HCT116 (cell line): ENCODE measurements around the gene ZNRF3. TPM values are rescaled to one million over a fixed set of nuclear protein-coding genes. Genes with fewer than 3 reads are reported as not detected.

Source experiments
- ATAC-seq: fragments of 200-7000 bp; cut with Tn5 transposase; 2 replicates; pipeline ENCODE4 v1.9.1; 2020; ENCODE audit warnings: mild to moderate bottlenecking, moderate library complexity
- BruUV-seq: library from RNA; stranded (reverse); fragments of 400-500 nt; replicated peaks from 2 replicates; lab custom pipeline; 2021; lab: Mats Ljungman, UMichigan
- CTCF ChIA-PET: fragments of 300-600 bp; sonication (Branson Sonifier 250); formaldehyde crosslinking; loops from one replicate; lab custom pipeline; 2021; ENCODE audit warnings: antibody characterized with exemption; lab: Charles Lee
- POLR2A ChIA-PET: fragments of 300-600, 350-600 bp; sonication (Branson Sonifier 250); formaldehyde crosslinking; loops from one replicate; lab custom pipeline; 2021; ENCODE audit warnings: antibody characterized with exemption; lab: Charles Lee
- RAD21 ChIA-PET, 2 experiments: fragments of 300-600 bp; sonication (Branson Sonifier 250); formaldehyde crosslinking; loops; one replicate each; lab custom pipeline; 2023; ENCODE audit warnings: low total read pairs in 2 of 2; ENCODE audit not compliant: uncharacterized antibody in 2 of 2, unreplicated experiment in 2 of 2, low non-redundant PET in 1 of 2; lab: Charles Lee
- DNase-seq: peaks from one replicate; pipeline ENCODE4 v3.0.0-alpha.2; 2010; ENCODE audit warnings: low read depth, low spot score
- H2AFZ ChIP-seq: fragments of 200-600 bp; shearing (Covaris generic), sonication (generic); 2 replicates; pipeline ENCODE4 v1.6.1; 2017; ENCODE audit warnings: low read depth, mixed run types, mixed read lengths, antibody characterized with exemption, low read length; ENCODE audit not compliant: poor library complexity, severe bottlenecking
- H3K27ac ChIP-seq: 2 replicates; pipeline ENCODE4 v1.5.1; 2012; ENCODE audit warnings: low read depth, low read length
- H3K27me3 ChIP-seq: fragments of 200-600 bp; sonication (generic); 2 replicates; pipeline ENCODE4 v1.6.1; 2016; ENCODE audit warnings: mixed run types, low read length, mixed read lengths; ENCODE audit not compliant: insufficient read depth
- H3K36me3 ChIP-seq, 2 experiments: fragments of 200-500 bp in 1 of 2; fragments of 200-600 bp in 1 of 2; sonication (Bioruptor generic) in 1 of 2; sonication (generic) in 1 of 2; 2 replicates each; pipeline versions ENCODE4 v1.5.1 to v1.6.1; 2014 to 2016; ENCODE audit warnings: low read length in 2 of 2, inconsistent platforms in 1 of 2, mixed read lengths in 1 of 2, mixed run types in 1 of 2; ENCODE audit not compliant: insufficient read depth in 2 of 2, control insufficient read depth in 1 of 2
- H3K4me1 ChIP-seq, 2 experiments: fragments of 200-600 bp in 1 of 2; sonication (generic) in 1 of 2; 2 replicates each; pipeline versions ENCODE4 v1.5.1 to v1.6.1; 2012 to 2017; ENCODE audit warnings: low read length in 2 of 2, inconsistent platforms in 1 of 2, mild to moderate bottlenecking in 1 of 2, mixed read lengths in 1 of 2, mixed run types in 1 of 2, moderate library complexity in 1 of 2; ENCODE audit not compliant: insufficient read depth in 2 of 2, control insufficient read depth in 1 of 2
- H3K4me2 ChIP-seq: fragments of 200-600 bp; sonication (generic); 2 replicates; pipeline ENCODE4 v1.6.1; 2017; ENCODE audit warnings: mixed run types, low read length, mixed read lengths
- H3K4me3 ChIP-seq, 2 experiments: fragments of 200-600 bp in 1 of 2; sonication (generic) in 1 of 2; replicated peaks in 1 of 2; 2 replicates each; pipeline ENCODE4 v1.5.1; 2011 to 2016; ENCODE audit warnings: low read length in 2 of 2, control low read depth in 1 of 2, low read depth in 1 of 2, mild to moderate bottlenecking in 1 of 2, mixed read lengths in 1 of 2, mixed run types in 1 of 2
- H3K79me2 ChIP-seq: fragments of 200-600 bp; sonication (generic); 2 replicates; pipeline ENCODE4 v1.6.1; 2017; ENCODE audit warnings: mild to moderate bottlenecking, mixed run types, low read length, moderate library complexity, mixed read lengths; ENCODE audit not compliant: insufficient read depth
- H3K9ac ChIP-seq: fragments of 200-600 bp; sonication (generic); 2 replicates; pipeline ENCODE4 v1.6.1; 2016; ENCODE audit warnings: low read length, mixed read lengths
- H3K9me2 ChIP-seq: fragments of 200-600 bp; sonication (generic), shearing (Covaris generic); 2 replicates; pipeline ENCODE4 v1.6.1; 2017; ENCODE audit warnings: mixed run types, mild to moderate bottlenecking, moderate library complexity; ENCODE audit not compliant: insufficient read depth
- H3K9me3 ChIP-seq, 2 experiments: fragments of 200-500 bp in 1 of 2; fragments of 200-600 bp in 1 of 2; sonication (Bioruptor generic) in 1 of 2; sonication (generic) in 1 of 2; 2 replicates each; pipeline ENCODE4 v1.6.1; 2014 to 2017; ENCODE audit warnings: low read length in 2 of 2, mixed read lengths in 2 of 2, inconsistent platforms in 1 of 2, low read depth in 1 of 2, mild to moderate bottlenecking in 1 of 2, mixed run types in 1 of 2, moderate library complexity in 1 of 2; ENCODE audit not compliant: control insufficient read depth in 1 of 2, insufficient read depth in 1 of 2
- H4K20me1 ChIP-seq: fragments of 200-600 bp; sonication (generic), shearing (Covaris generic); 2 replicates; pipeline ENCODE4 v1.6.1; 2017; ENCODE audit warnings: mixed run types, mild to moderate bottlenecking, moderate library complexity; ENCODE audit not compliant: insufficient read depth
- ATF3 ChIP-seq: IDR thresholded peaks from 2 replicates; pipeline ENCODE4 v1.6.1; 2012
- CBX3 ChIP-seq: IDR thresholded peaks from 2 replicates; pipeline ENCODE4 v1.6.1; 2012; ENCODE audit warnings: low read depth
- CEBPB ChIP-seq: IDR thresholded peaks from 2 replicates; pipeline ENCODE4 v1.6.1; 2012; ENCODE audit warnings: low read depth
- EGR1 ChIP-seq: IDR thresholded peaks from 2 replicates; pipeline ENCODE4 v1.6.1; 2012; ENCODE audit warnings: low read depth
- EZH2 ChIP-seq: fragments of 200-600 bp; sonication (generic); IDR thresholded peaks from 2 replicates; pipeline ENCODE4 v1.6.1; 2017; ENCODE audit warnings: antibody characterized with exemption, mixed run types
- EZH2phosphoT487 ChIP-seq: fragments of 200-600 bp; IDR thresholded peaks from 2 replicates; pipeline ENCODE4 v1.6.1; 2018; ENCODE audit warnings: antibody characterized with exemption, borderline replicate concordance
- JUND ChIP-seq: IDR thresholded peaks from 2 replicates; pipeline ENCODE4 v1.6.1; 2012
- MAX ChIP-seq: IDR thresholded peaks from 2 replicates; pipeline ENCODE4 v1.6.1; 2012
- POLR2A ChIP-seq: IDR thresholded peaks from 2 replicates; pipeline ENCODE4 v1.7.0; 2011; ENCODE audit warnings: borderline replicate concordance; ENCODE audit not compliant: insufficient read depth, insufficient read length; ENCODE audit errors: extremely low read depth
- RAD21 ChIP-seq: IDR thresholded peaks from 2 replicates; pipeline ENCODE4 v1.6.1; 2012; ENCODE audit warnings: low read depth, mild to moderate bottlenecking
- SP1 ChIP-seq: IDR thresholded peaks from 2 replicates; pipeline ENCODE4 v1.6.1; 2012; ENCODE audit warnings: low read depth
- SRF ChIP-seq: IDR thresholded peaks from 2 replicates; pipeline ENCODE4 v1.6.1; 2012; ENCODE audit warnings: low read depth
- TCF7L2 ChIP-seq: IDR thresholded peaks from 2 replicates; pipeline ENCODE4 v1.7.0; 2011; ENCODE audit warnings: borderline replicate concordance, inconsistent platforms; ENCODE audit not compliant: insufficient read depth, insufficient read length; ENCODE audit errors: extremely low read depth
- ZBTB33 ChIP-seq: IDR thresholded peaks from 2 replicates; pipeline ENCODE4 v1.6.1; 2011; ENCODE audit warnings: mild to moderate bottlenecking, low read length, moderate library complexity; ENCODE audit not compliant: insufficient replicate concordance; ENCODE audit errors: extremely low read depth
- ZFX ChIP-seq: fragments of 450-650 bp; IDR thresholded peaks from 2 replicates; pipeline ENCODE4 v1.6.1; 2017
- ZNF274 ChIP-seq: fragments of 200-500 bp; sonication (Bioruptor generic); IDR thresholded peaks from 2 replicates; pipeline ENCODE4 v1.6.1; 2014; ENCODE audit warnings: mild to moderate bottlenecking, low read depth, low read length, inconsistent platforms
- intact Hi-C: fragments of 100-400 bp; cut with micrococcal nuclease; formaldehyde crosslinking; loops from 2 replicates; pipeline ENCODE4 v1.10.0; 2022
- total RNA-seq: library from RNA; stranded (reverse); gene quantifications from one replicate; pipeline ENCODE4 v1.2.1, GENCODE V29; 2021; ENCODE audit not compliant: unreplicated experiment
- TF ChIP-seq, protein P1 (sequence below): IDR thresholded peaks from 2 replicates; pipeline ENCODE4 v1.6.1; 2012; ENCODE audit warnings: low read depth

ZNRF3 gene
- total RNA-seq, 1 experiment from 2014 or later, result 12.2 TPM

- H3K27me3 ChIP-seq, result no peaks in the 10 kb centered on the region
- no peaks in the 10 kb centered on the region for H4K20me1 ChIP-seq
- no peak overlapping the region for H3K4me3 ChIP-seq
- no peaks in the 10 kb centered on the region for H3K36me3 ChIP-seq
- no peaks in the 10 kb centered on the region for H3K9me3 ChIP-seq
- no peak overlapping the region for H3K27ac ChIP-seq
- DNase-seq, result no peak
- RAD21 ChIA-PET, result no interaction called here
- H3K9ac ChIP-seq, result no peak overlapping the region
- POLR2A ChIA-PET, result interaction anchor here (1.0 kb wide), 1 partner anchor 8 kb away, joined by 3 read pairs; the partner anchor contains the start of gene ZNRF3
- H2AFZ ChIP-seq, result no peak overlapping the region
- CTCF ChIA-PET, result no interaction called here
- H3K4me1 ChIP-seq, result no peaks in the 10 kb centered on the region
- no peak for ATAC-seq
- no peaks in the 10 kb centered on the region for H3K79me2 ChIP-seq
- intact Hi-C loops, result no loop called here
- TF ChIP-seq EZH2phosphoT487 (no peak), CEBPB (no peak), SP1 (no peak), SRF (no peak), ATF3 (no peak), POLR2A (no peak), TCF7L2 (no peak), JUND (no peak), CBX3 (no peak), RAD21 (no peak), MAX (no peak), ZFX (no peak), EGR1 (no peak), ZBTB33 (no peak), EZH2 (no peak), ZNF274 (no peak)
- TF ChIP-seq, protein P1, sequence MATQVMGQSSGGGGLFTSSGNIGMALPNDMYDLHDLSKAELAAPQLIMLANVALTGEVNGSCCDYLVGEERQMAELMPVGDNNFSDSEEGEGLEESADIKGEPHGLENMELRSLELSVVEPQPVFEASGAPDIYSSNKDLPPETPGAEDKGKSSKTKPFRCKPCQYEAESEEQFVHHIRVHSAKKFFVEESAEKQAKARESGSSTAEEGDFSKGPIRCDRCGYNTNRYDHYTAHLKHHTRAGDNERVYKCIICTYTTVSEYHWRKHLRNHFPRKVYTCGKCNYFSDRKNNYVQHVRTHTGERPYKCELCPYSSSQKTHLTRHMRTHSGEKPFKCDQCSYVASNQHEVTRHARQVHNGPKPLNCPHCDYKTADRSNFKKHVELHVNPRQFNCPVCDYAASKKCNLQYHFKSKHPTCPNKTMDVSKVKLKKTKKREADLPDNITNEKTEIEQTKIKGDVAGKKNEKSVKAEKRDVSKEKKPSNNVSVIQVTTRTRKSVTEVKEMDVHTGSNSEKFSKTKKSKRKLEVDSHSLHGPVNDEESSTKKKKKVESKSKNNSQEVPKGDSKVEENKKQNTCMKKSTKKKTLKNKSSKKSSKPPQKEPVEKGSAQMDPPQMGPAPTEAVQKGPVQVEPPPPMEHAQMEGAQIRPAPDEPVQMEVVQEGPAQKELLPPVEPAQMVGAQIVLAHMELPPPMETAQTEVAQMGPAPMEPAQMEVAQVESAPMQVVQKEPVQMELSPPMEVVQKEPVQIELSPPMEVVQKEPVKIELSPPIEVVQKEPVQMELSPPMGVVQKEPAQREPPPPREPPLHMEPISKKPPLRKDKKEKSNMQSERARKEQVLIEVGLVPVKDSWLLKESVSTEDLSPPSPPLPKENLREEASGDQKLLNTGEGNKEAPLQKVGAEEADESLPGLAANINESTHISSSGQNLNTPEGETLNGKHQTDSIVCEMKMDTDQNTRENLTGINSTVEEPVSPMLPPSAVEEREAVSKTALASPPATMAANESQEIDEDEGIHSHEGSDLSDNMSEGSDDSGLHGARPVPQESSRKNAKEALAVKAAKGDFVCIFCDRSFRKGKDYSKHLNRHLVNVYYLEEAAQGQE, result no peak
- no TSS peak for BruUV-seq
- no peak overlapping the region for H3K4me2 ChIP-seq
- no peaks in the 10 kb centered on the region for H3K9me2 ChIP-seq
These were observed 8.5 kb upstream of the ZNRF3 start for GRCh38 chr22:28874811-28875320.
